HG03432 (cell line): ENCODE data around the gene CTDSP1.

Experiments used
- ATAC-seq: cut with Tn5 transposase; IDR thresholded peaks from one replicate; pipeline ENCODE4 v1.9.1; 2021; ENCODE audit warnings: mild to moderate bottlenecking, moderate library complexity; ENCODE audit not compliant: unreplicated experiment

Gene CTDSP1

GRCh38 chr2:218398437-218399390 is 954 bp upstream of the CTDSP1 start:
- ATAC-seq = peak; percentile 27

- ATAC-seq = no peak
Observed at GRCh38 chr2:218400167-218400929, 680 bp downstream of the CTDSP1 start.

GRCh38 chr2:218400930-218401881 is 1.5 kb downstream of the CTDSP1 start:
- ATAC-seq = no peak

- ATAC-seq = no peak
Observed at GRCh38 chr2:218401890-218402289, 2.2 kb downstream of the CTDSP1 start.

GRCh38 chr2:218402491-218402901 is 2.8 kb downstream of the CTDSP1 start:
- ATAC-seq = no peak

GRCh38 chr2:218402911-218403411 is 3.3 kb downstream of the CTDSP1 start:
- ATAC-seq = no peak

GRCh38 chr2:218403810-218404209 is 4.1 kb downstream of the CTDSP1 start:
- ATAC-seq = no peak

GRCh38 chr2:218404351-218405085 is 4.8 kb downstream of the CTDSP1 start:
- ATAC-seq = no peak

- no peak for ATAC-seq
Observed at GRCh38 chr2:218405086-218405745, 5.5 kb downstream of the CTDSP1 start.

GRCh38 chr2:218405746-218406208 is 6.1 kb downstream of the CTDSP1 start:
- ATAC-seq = peak; percentile 24

- ATAC-seq = peak; percentile 83
Observed at GRCh38 chr2:218406209-218406948, 6.7 kb downstream of the CTDSP1 start.

GRCh38 chr2:218406949-218407618 is 7.4 kb downstream of the CTDSP1 start:
- peak; percentile 8 for ATAC-seq

GRCh38 chr2:218407717-218408116 is 8.0 kb downstream of the CTDSP1 start:
- no peak for ATAC-seq

GRCh38 chr2:218418321-218418716 is 18.7 kb downstream of the CTDSP1 start:
- no peak for ATAC-seq

- no peak for ATAC-seq
Observed at GRCh38 chr2:218418717-218419458, 19.2 kb downstream of the CTDSP1 start, which contains the start of gene VIL1. Gene VIL1, plus strand, starts transcription at chr2:218419123. Its CDS starts 4,656 bp downstream, at chr2:218423779.

GRCh38 chr2:218419630-218420216 is 20.1 kb downstream of the CTDSP1 start:
- ATAC-seq = no peak

- no peak for ATAC-seq
Observed at GRCh38 chr2:218421027-218421426, 21.4 kb downstream of the CTDSP1 start.
